Stimulated activated naive B cell treated with anti-CD40 and anti-IgM and Interleukin-4, amounts not matched to agents 10 μg/mL and 1 μg/mL and 100 μg/mL, for 72 hours (primary cell): ENCODE measurements around the gene NABP1.

Experiments used
- ATAC-seq, 2 donors: fragments of 150-1000 bp; cut with Tn5 transposase; replicated peaks; 2 replicates each; pipeline ENCODE4 v1.10.0; 2021; ENCODE audit warnings: moderate library complexity in 1 of 2
- DNase-seq: peaks from one replicate; pipeline ENCODE4 v3.0.0; 2021
- H3K27ac Mint-ChIP-seq: one replicate; pipeline ENCODE4 v1.8.0; 2022; ENCODE audit warnings: mild to moderate bottlenecking, mixed read lengths
- H3K27me3 Mint-ChIP-seq, 2 donors: one replicate each; pipeline ENCODE4 v1.8.0; 2022; ENCODE audit warnings: mixed read lengths in 2 of 2
- H3K36me3 Mint-ChIP-seq, 2 donors: one replicate each; pipeline ENCODE4 v1.8.0; 2022; ENCODE audit warnings: mixed read lengths in 2 of 2, mild to moderate bottlenecking in 1 of 2
- H3K4me1 Mint-ChIP-seq, 2 donors: one replicate each; pipeline ENCODE4 v1.8.0; 2022; ENCODE audit warnings: mixed read lengths in 2 of 2, mild to moderate bottlenecking in 1 of 2
- H3K4me3 Mint-ChIP-seq, 2 donors: one replicate each; pipeline ENCODE4 v1.8.0; 2022; ENCODE audit warnings: mild to moderate bottlenecking in 2 of 2, mixed read lengths in 2 of 2, moderate library complexity in 1 of 2
- H3K9me3 Mint-ChIP-seq, 2 donors: one replicate each; pipeline ENCODE4 v1.8.0; 2022; ENCODE audit warnings: mixed read lengths in 2 of 2, mild to moderate bottlenecking in 1 of 2

NABP1 gene

GRCh38 chr2:191719938-191720337, 42.0 kb downstream of the NABP1 start:
- Mint-ChIP-seq H3K27ac (no peak overlapping the region), H3K4me1 (peaks cover 0 to 4% of the 10 kb centered on the region in 2 donors), H3K36me3 (no peaks in the 10 kb centered on the region), H3K4me3 (no peak overlapping the region), H3K27me3 (no peaks in the 10 kb centered on the region), H3K9me3 (no peaks in the 10 kb centered on the region)
- DNase-seq = no peak
- no peak for ATAC-seq

- H3K27ac Mint-ChIP-seq = no peak overlapping the region
- H3K4me3 Mint-ChIP-seq = no peak overlapping the region
- H3K4me1 Mint-ChIP-seq = peaks cover 0 to 4% of the 10 kb centered on the region in 2 donors
- DNase-seq (no peak), ATAC-seq (no peak)
- H3K27me3 Mint-ChIP-seq = no peaks in the 10 kb centered on the region
- H3K36me3 Mint-ChIP-seq = no peaks in the 10 kb centered on the region
- no peaks in the 10 kb centered on the region for H3K9me3 Mint-ChIP-seq
Measured at GRCh38 chr2:191721331-191721730, 43.4 kb downstream of the NABP1 start.

DNA sequence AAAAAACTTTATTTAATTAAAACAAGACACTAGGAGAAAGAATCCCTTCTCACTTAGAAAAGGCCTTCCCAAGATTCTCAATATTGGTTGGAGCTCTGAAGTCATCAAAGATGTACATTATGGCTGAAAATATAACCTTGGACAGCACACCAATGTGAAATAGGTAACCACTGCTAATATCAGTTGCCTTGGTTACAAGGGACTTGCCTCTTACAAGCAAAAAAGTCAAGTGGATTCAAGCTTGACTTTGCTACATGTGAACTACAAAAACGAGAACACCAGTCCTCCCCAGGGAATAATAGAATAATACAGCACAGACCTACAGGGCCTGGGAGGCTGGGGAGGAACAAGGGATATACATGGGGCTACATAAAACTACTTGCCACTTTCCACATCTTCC, 46.1 kb downstream of the NABP1 start:
- Mint-ChIP-seq H3K4me3 (no peak overlapping the region), H3K36me3 (no peaks in the 10 kb centered on the region), H3K27ac (no peak overlapping the region), H3K27me3 (no peaks in the 10 kb centered on the region), H3K9me3 (no peaks in the 10 kb centered on the region), H3K4me1 (peaks cover 0 to 4% of the 10 kb centered on the region in 2 donors)
- no peak for DNase-seq
- peak; percentile 83 to 86 for ATAC-seq

DNA sequence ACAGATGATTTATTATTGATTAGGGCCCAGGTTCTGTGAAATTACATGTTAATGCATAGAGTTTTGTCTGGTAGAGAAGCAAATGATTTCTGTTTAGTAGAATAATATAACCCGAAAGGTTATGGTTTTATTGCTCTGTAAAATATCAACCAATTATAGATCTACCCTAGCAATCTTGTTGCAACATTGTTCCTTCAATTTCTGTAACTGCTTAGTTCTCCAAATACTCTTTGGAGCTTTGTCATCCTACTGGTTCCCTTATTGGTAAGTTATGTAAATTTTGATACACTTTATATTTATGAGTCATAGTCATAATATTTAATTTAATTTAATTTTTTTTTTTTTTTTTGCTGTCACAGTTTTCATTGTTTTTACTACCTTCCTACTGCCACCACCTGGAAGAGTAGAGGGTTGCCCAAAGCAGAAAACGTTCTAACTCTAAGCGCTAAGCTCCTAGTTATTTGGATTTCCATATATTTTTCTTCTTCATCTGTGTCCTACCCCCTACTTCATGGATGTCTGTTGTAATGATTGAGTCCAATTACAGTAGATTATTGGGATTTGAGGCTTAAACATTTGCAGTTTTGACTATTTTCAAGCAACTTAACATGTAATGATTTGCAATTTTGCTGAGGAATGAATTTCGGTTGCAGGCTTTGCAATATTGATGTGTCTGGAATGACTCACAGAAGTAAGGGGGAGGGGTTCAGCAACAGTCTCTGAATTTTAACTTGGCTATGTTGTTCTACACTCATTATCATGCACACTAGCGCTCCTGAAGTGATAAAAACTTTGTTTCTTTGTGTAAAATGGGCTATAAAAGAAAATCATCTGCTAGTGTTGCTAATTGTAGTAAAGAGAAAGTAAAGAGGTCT, 51.1 kb downstream of the NABP1 start:
- Mint-ChIP-seq H3K27me3 (no peaks in the 10 kb centered on the region), H3K36me3 (no peaks in the 10 kb centered on the region), H3K9me3 (no peaks in the 10 kb centered on the region), H3K4me3 (no peak overlapping the region), H3K27ac (no peak overlapping the region), H3K4me1 (peaks cover 0 to 3% of the 10 kb centered on the region in 2 donors)
- DNase-seq (no peak), ATAC-seq (no peak)

DNA sequence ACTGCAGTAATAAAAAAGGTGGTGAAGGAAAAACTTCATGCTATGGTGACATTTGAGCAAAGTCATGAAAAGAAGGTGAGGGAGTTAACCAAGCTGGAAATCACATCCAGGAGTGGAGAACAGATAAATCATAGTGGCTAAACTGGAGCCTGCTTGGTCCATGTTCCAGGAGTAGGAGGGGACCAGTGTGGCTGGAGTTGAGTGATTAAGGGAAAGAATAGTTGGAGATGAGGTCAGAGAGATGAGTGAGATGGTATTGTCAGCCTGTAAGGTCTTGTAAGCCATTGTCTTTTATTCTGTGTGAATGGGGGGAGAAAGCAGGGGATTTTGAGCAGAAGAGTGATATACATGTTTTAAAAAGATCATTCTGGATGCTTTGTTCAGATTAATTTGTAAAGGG, 52.3 kb downstream of the NABP1 start:
- H3K4me1 Mint-ChIP-seq = no peaks in the 10 kb centered on the region
- no peak overlapping the region for H3K4me3 Mint-ChIP-seq
- H3K27ac Mint-ChIP-seq = no peak overlapping the region
- DNase-seq = no peak
- ATAC-seq = no peak
- H3K36me3 Mint-ChIP-seq = no peaks in the 10 kb centered on the region
- H3K9me3 Mint-ChIP-seq = no peaks in the 10 kb centered on the region
- H3K27me3 Mint-ChIP-seq = no peaks in the 10 kb centered on the region
